IPS-18a (cell line): ENCODE measurements around the gene TNFRSF1A.
"Not testable (repeated sequence)": the region's sequence is repeated elsewhere in the genome, so short reads cannot be mapped to it uniquely, and the experiment has no call there.

Experiments
- H3K27ac ChIP-seq: one replicate; pipeline ENCODE4 v1.5.1; 2013; ENCODE audit warnings: low read length
- H3K27me3 ChIP-seq: one replicate; pipeline ENCODE4 v1.6.1; 2013; ENCODE audit warnings: mild to moderate bottlenecking, low read length; ENCODE audit not compliant: control insufficient read depth, insufficient read depth
- H3K36me3 ChIP-seq: one replicate; pipeline ENCODE4 v1.6.1; 2013; ENCODE audit warnings: low read depth, low read length; ENCODE audit not compliant: control insufficient read depth
- H3K4me1 ChIP-seq: one replicate; pipeline ENCODE4 v1.6.1; 2013; ENCODE audit warnings: low read depth, low read length; ENCODE audit not compliant: control insufficient read depth
- H3K4me3 ChIP-seq: one replicate; pipeline ENCODE4 v1.5.1; 2013; ENCODE audit warnings: low read length
- H3K9ac ChIP-seq: one replicate; pipeline ENCODE4 v1.6.1; 2013; ENCODE audit warnings: mild to moderate bottlenecking, low read length, moderate library complexity
- H3K9me3 ChIP-seq: one replicate; pipeline ENCODE4 v1.6.1; 2013; ENCODE audit warnings: low read depth, low read length; ENCODE audit not compliant: control insufficient read depth

The TNFRSF1A gene

DNA sequence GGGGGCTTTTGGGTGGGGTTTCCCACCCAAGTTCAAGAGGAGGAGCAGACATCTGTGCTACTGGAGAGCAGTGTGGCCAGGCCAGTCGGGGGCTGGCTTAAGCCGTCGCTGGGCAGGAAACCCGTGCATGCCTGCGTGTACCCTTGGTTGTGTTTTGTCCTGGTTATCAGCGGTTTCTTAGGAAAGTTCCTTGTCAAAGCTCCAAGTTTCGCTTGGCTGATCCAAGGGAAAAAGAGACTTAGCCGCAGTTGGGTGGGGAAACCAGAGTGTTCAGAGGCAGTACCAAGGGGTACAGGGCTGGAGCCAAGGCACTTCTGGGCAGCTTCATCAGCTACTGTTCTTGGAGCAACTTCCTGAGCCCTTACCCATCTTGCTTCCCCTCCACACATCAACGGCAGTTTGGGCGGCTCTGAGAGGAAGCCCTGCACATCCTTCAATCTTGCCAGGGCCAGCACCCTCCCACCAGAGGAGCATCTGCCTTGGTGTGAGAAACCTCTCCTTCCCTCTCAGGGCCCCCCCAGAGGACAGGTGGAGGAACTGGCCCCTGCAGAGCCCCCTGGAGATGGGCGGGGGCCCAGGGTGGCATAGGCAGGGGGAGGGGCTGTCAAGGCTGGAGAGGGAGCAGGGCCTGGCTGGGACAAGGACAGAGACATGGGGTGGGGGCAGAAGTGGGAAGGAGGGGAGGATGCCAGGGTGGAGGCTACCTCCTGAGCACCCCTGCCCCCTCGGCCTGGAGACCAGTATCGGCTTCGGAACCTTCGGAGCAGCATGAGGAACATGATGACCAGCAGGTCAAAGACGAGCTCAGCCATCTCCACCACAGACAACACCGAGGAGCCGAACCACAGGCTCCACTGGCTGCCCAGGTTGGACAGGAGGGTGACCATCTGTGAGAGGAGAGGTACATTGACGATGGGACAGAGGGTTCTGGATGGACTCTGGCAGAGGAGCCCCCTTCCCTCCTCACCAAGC is 5.8 kb upstream of the TNFRSF1A start:
- Histone ChIP-seq H3K4me3 (no peak overlapping the region), H3K9me3 (no peaks in the 10 kb centered on the region), H3K27me3 (no peaks in the 10 kb centered on the region), H3K4me1 (peaks cover 15% of the 10 kb centered on the region), H3K9ac (no peak overlapping the region), H3K27ac (no peak overlapping the region), H3K36me3 (peaks cover 10% of the 10 kb centered on the region)

DNA sequence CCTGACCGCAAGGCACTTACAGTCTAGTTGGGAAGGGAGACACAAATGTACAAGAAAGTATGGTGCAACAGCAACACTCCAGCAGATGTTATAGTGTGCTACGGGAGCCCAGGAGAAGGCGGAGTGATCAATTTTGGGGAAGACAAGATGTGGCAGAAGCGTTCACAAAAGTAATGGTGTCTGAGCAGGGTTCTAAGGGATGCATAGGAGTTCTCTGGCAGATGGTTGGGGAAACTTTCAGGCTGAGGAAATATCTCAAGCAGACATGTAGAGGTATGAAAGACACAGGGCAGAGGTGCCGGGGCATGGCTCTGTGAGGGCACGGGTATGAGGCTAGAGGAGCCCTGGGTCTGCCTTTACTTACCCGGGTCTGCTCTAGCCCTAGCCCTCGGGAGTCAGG is 5.1 kb upstream of the TNFRSF1A start:
- Histone ChIP-seq H3K9ac (no peak overlapping the region), H3K4me1 (peaks cover 22% of the 10 kb centered on the region), H3K36me3 (peaks cover 10% of the 10 kb centered on the region)

GRCh38 chr12:6346235-6346832 is 4.5 kb upstream of the TNFRSF1A start:
- no peaks in the 10 kb centered on the region for H3K27me3 ChIP-seq
- no peak overlapping the region for H3K4me3 ChIP-seq
- H3K36me3 ChIP-seq, result peaks cover 10% of the 10 kb centered on the region
- H3K9me3 ChIP-seq, result no peaks in the 10 kb centered on the region
- no peak overlapping the region for H3K9ac ChIP-seq
- peaks cover 22% of the 10 kb centered on the region for H3K4me1 ChIP-seq
- no peak overlapping the region for H3K27ac ChIP-seq

More for the DNA sequence above, 5.1 kb upstream of the TNFRSF1A start:
- H3K27me3 ChIP-seq, result no peaks in the 10 kb centered on the region
- H3K9me3 ChIP-seq, result no peaks in the 10 kb centered on the region
- no peak overlapping the region for H3K27ac ChIP-seq
- no peak overlapping the region for H3K4me3 ChIP-seq

GRCh38 chr12:6345319-6346091 is 3.6 kb upstream of the TNFRSF1A start:
- Histone ChIP-seq H3K27ac (no peak overlapping the region), H3K4me1 (peaks cover 22% of the 10 kb centered on the region), H3K9ac (no peak overlapping the region), H3K36me3 (peaks cover 10% of the 10 kb centered on the region), H3K4me3 (no peak overlapping the region), H3K27me3 (no peaks in the 10 kb centered on the region), H3K9me3 (no peaks in the 10 kb centered on the region)

DNA sequence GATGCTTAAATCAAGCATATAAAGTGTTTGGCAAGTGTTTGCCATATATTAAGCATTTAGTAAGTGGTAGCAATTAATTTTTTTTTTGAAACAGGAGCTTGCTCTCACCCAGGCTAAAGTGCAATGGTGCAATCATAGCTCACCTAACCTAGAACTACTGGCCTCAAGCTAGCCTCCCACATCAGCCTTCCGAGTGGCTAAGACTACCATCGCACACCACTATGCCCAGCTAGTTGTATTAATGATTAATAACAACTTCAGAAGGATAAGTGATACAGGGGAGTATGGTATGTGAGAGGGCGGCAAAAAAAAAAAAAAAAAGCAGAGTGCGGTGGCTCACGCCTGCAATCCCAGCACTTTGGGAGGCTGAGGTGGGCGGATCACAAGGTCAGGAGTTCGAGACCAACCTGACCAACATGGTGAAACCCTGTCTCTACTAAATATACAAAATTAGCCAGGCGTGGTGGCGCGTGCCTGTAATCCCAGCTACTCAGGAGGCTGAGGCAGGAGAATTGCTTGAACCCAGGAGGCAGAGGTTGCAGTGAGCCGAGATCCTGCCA is 2.3 kb upstream of the TNFRSF1A start:
- H3K4me1 ChIP-seq, result peaks cover 34% of the 10 kb centered on the region
- not testable (repeated sequence) for H3K36me3 ChIP-seq, H3K9me3 ChIP-seq, H3K27me3 ChIP-seq, H3K9ac ChIP-seq, H3K27ac ChIP-seq, H3K4me3 ChIP-seq

DNA sequence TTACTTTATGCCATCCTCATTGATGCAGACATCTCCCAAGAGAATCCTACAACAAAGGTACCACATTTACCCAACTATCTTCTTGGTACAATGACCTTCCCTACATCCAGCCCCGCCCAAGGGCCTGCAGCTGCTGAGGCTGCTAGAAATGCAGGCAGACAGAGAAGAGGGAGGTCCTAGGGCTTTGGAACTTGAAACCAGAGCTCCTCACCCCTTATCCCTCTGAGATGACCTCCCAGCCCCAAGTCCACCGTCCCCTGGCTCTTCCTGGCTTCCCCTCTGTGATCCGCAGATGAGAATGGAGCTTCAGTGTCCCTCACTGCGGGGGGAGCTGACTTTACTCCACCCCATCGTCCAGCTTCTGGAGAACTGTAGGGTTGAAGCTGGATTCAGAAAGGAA is 1.6 kb upstream of the TNFRSF1A start:
- Histone ChIP-seq H3K4me3 (no peak overlapping the region), H3K27ac (no peak overlapping the region), H3K27me3 (no peaks in the 10 kb centered on the region), H3K9ac (no peak overlapping the region), H3K9me3 (no peaks in the 10 kb centered on the region), H3K36me3 (peaks cover 3% of the 10 kb centered on the region), H3K4me1 (peaks cover 38% of the 10 kb centered on the region)

DNA sequence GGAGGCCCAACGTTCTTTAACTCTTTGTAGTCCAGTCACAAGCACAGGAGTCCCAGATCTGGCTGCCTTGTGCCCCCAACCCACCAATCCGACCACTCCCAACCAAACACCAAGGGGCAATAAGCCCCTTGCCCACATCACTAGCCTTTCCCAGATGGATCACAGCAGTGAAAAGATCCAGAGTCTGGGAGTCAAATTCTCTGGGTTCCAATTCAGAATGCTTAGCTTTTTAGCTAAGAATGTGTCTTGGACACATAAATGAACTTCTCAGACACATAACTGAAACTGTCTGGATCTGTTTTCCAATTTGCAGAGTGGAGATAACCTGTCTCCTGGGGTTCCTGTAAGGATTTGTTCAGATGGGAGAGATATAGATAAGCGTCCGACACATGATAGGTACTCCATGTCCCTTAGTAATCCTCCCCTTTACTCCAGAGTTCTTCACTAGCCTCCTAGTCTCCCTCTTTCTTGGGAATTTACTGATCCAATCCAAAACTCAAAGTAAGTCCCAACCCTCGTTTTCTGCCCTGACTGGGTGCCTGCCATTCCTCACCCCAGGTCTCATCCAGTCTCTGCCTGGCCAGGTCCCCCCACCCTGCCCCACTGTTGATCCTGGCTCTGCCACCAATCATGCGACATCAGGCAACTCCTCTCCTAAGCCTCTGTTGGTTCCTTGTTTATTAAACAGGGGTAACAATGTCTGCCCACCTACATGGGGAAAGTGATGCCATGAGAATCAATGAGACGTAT is 439 bp upstream of the TNFRSF1A start:
- Histone ChIP-seq H3K9ac (peak overlapping the region; percentile 78), H3K27me3 (no peaks in the 10 kb centered on the region), H3K27ac (peak overlapping the region; percentile 12), H3K4me1 (peaks cover 50% of the 10 kb centered on the region), H3K9me3 (no peaks in the 10 kb centered on the region), H3K36me3 (no peaks in the 10 kb centered on the region), H3K4me3 (peak overlapping the region; percentile 88)

DNA sequence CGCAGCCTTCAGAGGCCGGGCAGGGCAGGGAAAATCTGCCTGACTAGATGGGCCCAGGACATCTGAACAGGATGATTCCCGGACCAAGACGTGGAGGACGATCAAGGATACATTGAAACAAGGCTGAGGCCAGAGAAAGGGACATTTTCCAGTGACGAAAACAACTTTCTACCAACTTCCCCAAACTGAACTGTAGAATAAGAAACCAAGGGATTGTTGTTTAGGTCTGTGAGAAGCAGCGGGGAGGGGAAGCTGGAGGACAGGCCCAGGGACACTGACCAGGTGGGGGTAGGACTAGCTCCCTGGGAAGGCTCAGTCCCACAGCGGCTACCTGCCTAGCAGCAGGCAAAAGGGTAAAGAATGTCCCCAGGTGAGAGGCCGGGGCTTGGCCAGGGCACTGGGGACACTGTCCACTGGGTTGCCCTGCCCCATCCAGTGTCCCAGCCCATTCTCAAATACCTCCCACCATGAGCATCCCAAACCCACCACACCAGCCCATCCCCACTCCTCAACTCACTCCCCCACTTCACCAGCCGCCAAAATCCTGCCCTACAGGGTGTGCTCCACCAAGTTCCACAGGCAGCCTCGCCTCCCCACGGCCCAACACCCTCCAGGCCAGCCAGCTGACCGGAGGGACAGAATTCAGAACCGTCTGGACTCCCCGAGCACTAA is 995 bp downstream of the TNFRSF1A start:
- Histone ChIP-seq H3K27me3 (no peaks in the 10 kb centered on the region), H3K27ac (no peak overlapping the region), H3K9me3 (no peaks in the 10 kb centered on the region), H3K4me3 (peak overlapping the region; percentile 88), H3K9ac (peak overlapping the region; percentile 78), H3K4me1 (peaks cover 59% of the 10 kb centered on the region), H3K36me3 (no peaks in the 10 kb centered on the region)

DNA sequence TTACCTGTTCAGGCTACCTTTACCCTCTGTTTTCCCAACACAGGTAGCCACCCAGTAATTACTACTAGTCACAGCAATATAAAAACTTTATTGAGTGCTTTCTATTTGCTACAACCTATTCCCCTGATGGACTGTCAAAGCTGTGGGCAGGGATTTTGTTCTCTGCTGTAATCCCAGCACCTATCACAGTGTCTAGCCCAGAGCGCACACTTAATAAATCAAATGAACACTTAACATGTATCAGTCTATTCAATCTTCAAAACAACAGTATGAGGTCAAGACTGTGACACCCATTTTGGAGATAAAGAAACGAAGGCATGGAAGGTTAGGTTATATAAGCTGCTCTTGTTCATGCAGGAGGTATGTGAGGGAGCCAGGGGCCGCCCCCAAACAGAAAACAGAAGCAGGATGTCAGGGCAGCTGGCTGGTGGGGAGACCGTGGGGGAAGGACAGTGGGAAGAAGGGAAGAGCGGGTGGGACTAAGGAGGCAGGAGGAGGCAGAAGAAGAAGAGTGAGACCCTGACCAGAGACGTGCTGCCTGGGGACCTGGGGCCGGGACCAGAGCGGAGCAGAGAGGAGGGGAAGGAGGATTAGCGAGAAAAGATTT is 1.7 kb downstream of the TNFRSF1A start:
- Histone ChIP-seq H3K9me3 (no peaks in the 10 kb centered on the region), H3K9ac (peak overlapping the region; percentile 78), H3K4me3 (peak overlapping the region; percentile 88), H3K36me3 (no peaks in the 10 kb centered on the region), H3K4me1 (peaks cover 66% of the 10 kb centered on the region), H3K27ac (no peak overlapping the region), H3K27me3 (no peaks in the 10 kb centered on the region)

- H3K36me3 ChIP-seq, result peaks cover 3% of the 10 kb centered on the region
- H3K9ac ChIP-seq, result no peak overlapping the region
- no peaks in the 10 kb centered on the region for H3K9me3 ChIP-seq
- no peak overlapping the region for H3K4me3 ChIP-seq
- H3K4me1 ChIP-seq, result peaks cover 70% of the 10 kb centered on the region
- H3K27ac ChIP-seq, result no peak overlapping the region
- no peaks in the 10 kb centered on the region for H3K27me3 ChIP-seq
Measured at GRCh38 chr12:6338955-6339354, 2.9 kb downstream of the TNFRSF1A start.
